Gastroesophageal sphincter (tissue), 3 donors: ENCODE data around the gene TARDBP.

Experiments used
- EP300 ChIP-seq: sonication (generic); formaldehyde crosslinking; IDR thresholded peaks from one replicate; pipeline ENCODE4 v1.6.1; 2017; ENCODE audit warnings: antibody characterized with exemption, mild to moderate bottlenecking
- POLR2A ChIP-seq, 2 donors: fragments of 450-650 bp; IDR thresholded peaks; one replicate each; pipeline ENCODE4 v1.6.1; 2017; ENCODE audit warnings: antibody characterized with exemption in 2 of 2, mild to moderate bottlenecking in 2 of 2, moderate library complexity in 1 of 2
- TF ChIP-seq, protein P1 (sequence below), 4 experiments: fragments of 200-600 bp in 2 of 4; fragments of 450-650 bp in 2 of 4; sonication (generic) in 1 of 4; IDR thresholded peaks; one replicate each; pipeline ENCODE4 v1.5.1; 2017 to 2019; ENCODE audit warnings: antibody characterized with exemption in 4 of 4, mild to moderate bottlenecking in 2 of 4, moderate library complexity in 2 of 4

- TF ChIP-seq, protein P1, sequence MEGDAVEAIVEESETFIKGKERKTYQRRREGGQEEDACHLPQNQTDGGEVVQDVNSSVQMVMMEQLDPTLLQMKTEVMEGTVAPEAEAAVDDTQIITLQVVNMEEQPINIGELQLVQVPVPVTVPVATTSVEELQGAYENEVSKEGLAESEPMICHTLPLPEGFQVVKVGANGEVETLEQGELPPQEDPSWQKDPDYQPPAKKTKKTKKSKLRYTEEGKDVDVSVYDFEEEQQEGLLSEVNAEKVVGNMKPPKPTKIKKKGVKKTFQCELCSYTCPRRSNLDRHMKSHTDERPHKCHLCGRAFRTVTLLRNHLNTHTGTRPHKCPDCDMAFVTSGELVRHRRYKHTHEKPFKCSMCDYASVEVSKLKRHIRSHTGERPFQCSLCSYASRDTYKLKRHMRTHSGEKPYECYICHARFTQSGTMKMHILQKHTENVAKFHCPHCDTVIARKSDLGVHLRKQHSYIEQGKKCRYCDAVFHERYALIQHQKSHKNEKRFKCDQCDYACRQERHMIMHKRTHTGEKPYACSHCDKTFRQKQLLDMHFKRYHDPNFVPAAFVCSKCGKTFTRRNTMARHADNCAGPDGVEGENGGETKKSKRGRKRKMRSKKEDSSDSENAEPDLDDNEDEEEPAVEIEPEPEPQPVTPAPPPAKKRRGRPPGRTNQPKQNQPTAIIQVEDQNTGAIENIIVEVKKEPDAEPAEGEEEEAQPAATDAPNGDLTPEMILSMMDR (IDR thresholded peaks at IDR 0.05), result no peak
- TF ChIP-seq EP300, result no peak
- TF ChIP-seq POLR2A (IDR thresholded peaks at IDR 0.05), result no peak
These were observed 46.2 kb downstream of the TARDBP start for GRCh38 chr1:11058595-11059154.
